ENCODE measurements around the gene ACOXL. TPM values are rescaled to one million over a fixed set of nuclear protein-coding genes. Genes with fewer than 3 reads are reported as not detected.

Gene ACOXL
- total RNA-seq, 1 donor from 2014 or later: not detected

- DNase-seq: no peak
- intact Hi-C loops (cut with DNase I): no loop called here
- no peak for ATAC-seq (ENCODE audit: poor library complexity)
These were observed 15.3 kb upstream of the ACOXL start for GRCh38 chr2:110716959-110717645.

- DNase-seq: no peak
- ATAC-seq (ENCODE audit: poor library complexity): peak; percentile 73
- intact Hi-C loops (cut with DNase I): no loop called here
These were observed 14.6 kb upstream of the ACOXL start for GRCh38 chr2:110717734-110718133.

- no peak for DNase-seq
- no peak for ATAC-seq (ENCODE audit: poor library complexity)
- intact Hi-C loops (cut with DNase I): no loop called here
These were observed 14.0 kb upstream of the ACOXL start for GRCh38 chr2:110718382-110718781.

GRCh38 chr2:110718990-110719389 is 13.4 kb upstream of the ACOXL start:
- ATAC-seq (ENCODE audit: poor library complexity) (no peak), DNase-seq (no peak)
- intact Hi-C loops (cut with DNase I): no loop called here

- intact Hi-C loops (cut with DNase I): no loop called here
- ATAC-seq (ENCODE audit: poor library complexity) (peak; percentile 70), DNase-seq (no peak)
These were observed 11.8 kb upstream of the ACOXL start for GRCh38 chr2:110720547-110720946.

- ATAC-seq (ENCODE audit: poor library complexity) (no peak), DNase-seq (no peak)
- intact Hi-C loops (cut with DNase I): no loop called here
These were observed 7.6 kb upstream of the ACOXL start for GRCh38 chr2:110724820-110725219.

GRCh38 chr2:110725370-110725769 is 7.0 kb upstream of the ACOXL start:
- intact Hi-C loops (cut with DNase I): no loop called here
- DNase-seq (no peak), ATAC-seq (ENCODE audit: poor library complexity) (no peak)

GRCh38 chr2:110725859-110726258 is 6.5 kb upstream of the ACOXL start:
- ATAC-seq (ENCODE audit: poor library complexity) (no peak), DNase-seq (no peak)
- intact Hi-C loops (cut with DNase I): no loop called here

GRCh38 chr2:110726285-110726684 is 6.1 kb upstream of the ACOXL start:
- no peak for ATAC-seq (ENCODE audit: poor library complexity)
- intact Hi-C loops (cut with DNase I): no loop called here
- no peak for DNase-seq

- DNase-seq (no peak), ATAC-seq (ENCODE audit: poor library complexity) (no peak)
- intact Hi-C loops (cut with DNase I): no loop called here
These were observed 4.5 kb upstream of the ACOXL start for GRCh38 chr2:110727923-110728322.

- no peak for ATAC-seq (ENCODE audit: poor library complexity)
- DNase-seq: no peak
- intact Hi-C loops (cut with DNase I): no loop called here
These were observed 3.3 kb upstream of the ACOXL start for GRCh38 chr2:110729106-110729505.

- ATAC-seq (ENCODE audit: poor library complexity) (no peak), DNase-seq (no peak)
- intact Hi-C loops (cut with DNase I): no loop called here
These were observed 1.3 kb upstream of the ACOXL start for GRCh38 chr2:110731064-110731463.

- DNase-seq: no peak
- intact Hi-C loops (cut with DNase I): no loop called here
- ATAC-seq (ENCODE audit: poor library complexity): no peak
These were observed 3.0 kb downstream of the ACOXL start for GRCh38 chr2:110735366-110735765.

- no peak for ATAC-seq (ENCODE audit: poor library complexity)
- intact Hi-C loops (cut with DNase I): no loop called here
- DNase-seq: no peak
These were observed 5.4 kb downstream of the ACOXL start for GRCh38 chr2:110737783-110738182.

GRCh38 chr2:110740747-110741349 is 8.5 kb downstream of the ACOXL start:
- ATAC-seq (ENCODE audit: poor library complexity) (no peak), DNase-seq (no peak)

GRCh38 chr2:110741491-110741980 is 9.2 kb downstream of the ACOXL start:
- intact Hi-C loops (cut with DNase I): no loop called here
- no peak for DNase-seq
- ATAC-seq (ENCODE audit: poor library complexity): no peak

More at GRCh38 chr2:110740747-110741349, 8.5 kb downstream of the ACOXL start:
- intact Hi-C loops (cut with DNase I): no loop called here

- intact Hi-C loops (cut with DNase I): no loop called here
- no peak for ATAC-seq (ENCODE audit: poor library complexity)
- DNase-seq: no peak
These were observed 10.0 kb downstream of the ACOXL start for GRCh38 chr2:110742412-110742811.

GRCh38 chr2:110743600-110743999 is 11.2 kb downstream of the ACOXL start:
- DNase-seq: no peak
- ATAC-seq (ENCODE audit: poor library complexity): no peak
- intact Hi-C loops (cut with DNase I): no loop called here

- intact Hi-C loops (cut with DNase I): no loop called here
- ATAC-seq (ENCODE audit: poor library complexity): no peak
- no peak for DNase-seq
These were observed 12.1 kb downstream of the ACOXL start for GRCh38 chr2:110744429-110744828.

GRCh38 chr2:110745048-110745447 is 12.7 kb downstream of the ACOXL start:
- intact Hi-C loops (cut with DNase I): no loop called here
- DNase-seq: no peak
- ATAC-seq (ENCODE audit: poor library complexity): no peak

Data from Right ventricle myocardium superior (tissue), 1 donor.